ENCODE results near the gene RTN4R. TPM values are rescaled to one million over a fixed set of nuclear protein-coding genes. Genes with fewer than 3 reads are reported as not detected.

The RTN4R gene
- total and polyA plus RNA-seq, 2 donors (not counting 1 experiment from before 2014, with no cell fraction given), result 0.99 to 2.0 TPM

GRCh38 chr22:20245577-20246367 lies 22.3 kb downstream of the RTN4R start:
- Histone ChIP-seq H2AFZ (ENCODE audit: low read length) (no peak overlapping the region), H3K79me2 (ENCODE audit: control insufficient read depth, insufficient read depth, low read length) (no peaks in the 10 kb centered on the region), H3K27me3 (ENCODE audit: control insufficient read depth, insufficient read depth, low read length) (peaks cover 2% of the 10 kb centered on the region), H4K20me1 (ENCODE audit: control insufficient read depth, extremely low read depth, insufficient read depth, low read length) (no peaks in the 10 kb centered on the region), H3K9ac (ENCODE audit: insufficient read depth, low read length) (no peak overlapping the region), H3K4me3 (replicated peaks in 1 of 4; ENCODE audit: control extremely low read depth in 1 of 4, insufficient read depth in 1 of 4, low read depth in 3 of 4, low read length in 4 of 4) (no peak overlapping the region), H3K27ac (ENCODE audit: insufficient read depth, low read length) (no peak overlapping the region), H3K9me3 (ENCODE audit: control insufficient read depth, insufficient read depth, low read depth, low read length) (no peaks in the 10 kb centered on the region), H3K4me2 (ENCODE audit: extremely low read depth, insufficient read depth, low read length) (no peak overlapping the region), H3K4me1 (ENCODE audit: control insufficient read depth, extremely low read depth, insufficient read depth, low read length) (peaks cover 14% of the 10 kb centered on the region), H3K36me3 (ENCODE audit: control insufficient read depth, insufficient read depth, low read length) (no peaks in the 10 kb centered on the region)
- no peak for DNase-seq (ENCODE audit: low read depth in 2 of 2)
- no peak for TF ChIP-seq CTCF (conservative IDR thresholded peaks at IDR 0.05 in 1 of 2, IDR thresholded peaks at IDR 0.05 in 1 of 2; ENCODE audit: low read depth in 1 of 2, low read length in 2 of 2)
- no peak for TF ChIP-seq EZH2 (IDR thresholded peaks at IDR 0.05; ENCODE audit: low read length, missing control alignments)

- TF ChIP-seq CTCF (conservative IDR thresholded peaks at IDR 0.05 in 1 of 2, IDR thresholded peaks at IDR 0.05 in 1 of 2; ENCODE audit: low read depth in 1 of 2, low read length in 2 of 2) (no peak), EZH2 (IDR thresholded peaks at IDR 0.05; ENCODE audit: low read length, missing control alignments) (no peak)
Measured at GRCh38 chr22:20244691-20245576, 23.2 kb downstream of the RTN4R start.

GRCh38 chr22:20244250-20244648 lies 23.9 kb downstream of the RTN4R start:
- no peak overlapping the region for H3K9ac ChIP-seq (ENCODE audit: insufficient read depth, low read length)
- H4K20me1 ChIP-seq (ENCODE audit: control insufficient read depth, extremely low read depth, insufficient read depth, low read length), result no peaks in the 10 kb centered on the region
- H3K9me3 ChIP-seq (ENCODE audit: control insufficient read depth, insufficient read depth, low read depth, low read length), result no peaks in the 10 kb centered on the region
- no peak overlapping the region for H3K27ac ChIP-seq (ENCODE audit: insufficient read depth, low read length)
- H3K36me3 ChIP-seq (ENCODE audit: control insufficient read depth, insufficient read depth, low read length), result no peaks in the 10 kb centered on the region
- no peak for DNase-seq (ENCODE audit: low read depth in 2 of 2)
- H3K27me3 ChIP-seq (ENCODE audit: control insufficient read depth, insufficient read depth, low read length), result peaks cover 2% of the 10 kb centered on the region
- no peak overlapping the region for H3K4me2 ChIP-seq (ENCODE audit: extremely low read depth, insufficient read depth, low read length)
- peaks cover 14% of the 10 kb centered on the region for H3K4me1 ChIP-seq (ENCODE audit: control insufficient read depth, extremely low read depth, insufficient read depth, low read length)
- H3K79me2 ChIP-seq (ENCODE audit: control insufficient read depth, insufficient read depth, low read length), result no peaks in the 10 kb centered on the region
- H3K4me3 ChIP-seq (replicated peaks in 1 of 4; ENCODE audit: control extremely low read depth in 1 of 4, insufficient read depth in 1 of 4, low read depth in 3 of 4, low read length in 4 of 4), result no peak overlapping the region
- TF ChIP-seq CTCF (conservative IDR thresholded peaks at IDR 0.05 in 1 of 2, IDR thresholded peaks at IDR 0.05 in 1 of 2; ENCODE audit: low read depth in 1 of 2, low read length in 2 of 2) (no peak), EZH2 (IDR thresholded peaks at IDR 0.05; ENCODE audit: low read length, missing control alignments) (no peak)
- no peak overlapping the region for H2AFZ ChIP-seq (ENCODE audit: low read length)

More at GRCh38 chr22:20244691-20245576, 23.2 kb downstream of the RTN4R start:
- no peaks in the 10 kb centered on the region for H3K9me3 ChIP-seq (ENCODE audit: control insufficient read depth, insufficient read depth, low read depth, low read length)
- no peak overlapping the region for H2AFZ ChIP-seq (ENCODE audit: low read length)
- H3K27me3 ChIP-seq (ENCODE audit: control insufficient read depth, insufficient read depth, low read length), result peaks cover 2% of the 10 kb centered on the region
- no peaks in the 10 kb centered on the region for H3K79me2 ChIP-seq (ENCODE audit: control insufficient read depth, insufficient read depth, low read length)
- H4K20me1 ChIP-seq (ENCODE audit: control insufficient read depth, extremely low read depth, insufficient read depth, low read length), result no peaks in the 10 kb centered on the region
- H3K36me3 ChIP-seq (ENCODE audit: control insufficient read depth, insufficient read depth, low read length), result no peaks in the 10 kb centered on the region
- DNase-seq (ENCODE audit: low read depth in 2 of 2), result no peak
- H3K4me3 ChIP-seq (replicated peaks in 1 of 4; ENCODE audit: control extremely low read depth in 1 of 4, insufficient read depth in 1 of 4, low read depth in 3 of 4, low read length in 4 of 4), result no peak overlapping the region
- peaks cover 13% of the 10 kb centered on the region for H3K4me1 ChIP-seq (ENCODE audit: control insufficient read depth, extremely low read depth, insufficient read depth, low read length)
- H3K27ac ChIP-seq (ENCODE audit: insufficient read depth, low read length), result no peak overlapping the region
- no peak overlapping the region for H3K9ac ChIP-seq (ENCODE audit: insufficient read depth, low read length)
- H3K4me2 ChIP-seq (ENCODE audit: extremely low read depth, insufficient read depth, low read length), result no peak overlapping the region

Data from fibroblast of lung (primary cell).